GM13976 (cell line): ENCODE results near the gene CDKL5.
A peak's percentile ranks its signal among the peaks of the same experiment; 100 is the strongest.

Experiments
- DNase-seq: peaks from one replicate; pipeline ENCODE4 v3.0.0; 2012; ENCODE audit warnings: low spot score
- in situ Hi-C: fragments of 300-500 bp; cut with MboI; formaldehyde crosslinking; loops from one replicate; pipeline ENCODE4 v1.12.0; 2022; ENCODE audit warnings: low sequenced_read_pairs, mixed read lengths, inconsistent platforms; ENCODE audit not compliant: unreplicated experiment
- TF ChIP-seq, protein P1 (sequence below): IDR thresholded peaks from 2 replicates; pipeline ENCODE4 v1.5.1; 2012; ENCODE audit warnings: borderline replicate concordance, mild to moderate bottlenecking; ENCODE audit not compliant: insufficient read depth; ENCODE audit errors: extremely low read depth, missing control alignments, control extremely low read depth

Gene CDKL5

DNA sequence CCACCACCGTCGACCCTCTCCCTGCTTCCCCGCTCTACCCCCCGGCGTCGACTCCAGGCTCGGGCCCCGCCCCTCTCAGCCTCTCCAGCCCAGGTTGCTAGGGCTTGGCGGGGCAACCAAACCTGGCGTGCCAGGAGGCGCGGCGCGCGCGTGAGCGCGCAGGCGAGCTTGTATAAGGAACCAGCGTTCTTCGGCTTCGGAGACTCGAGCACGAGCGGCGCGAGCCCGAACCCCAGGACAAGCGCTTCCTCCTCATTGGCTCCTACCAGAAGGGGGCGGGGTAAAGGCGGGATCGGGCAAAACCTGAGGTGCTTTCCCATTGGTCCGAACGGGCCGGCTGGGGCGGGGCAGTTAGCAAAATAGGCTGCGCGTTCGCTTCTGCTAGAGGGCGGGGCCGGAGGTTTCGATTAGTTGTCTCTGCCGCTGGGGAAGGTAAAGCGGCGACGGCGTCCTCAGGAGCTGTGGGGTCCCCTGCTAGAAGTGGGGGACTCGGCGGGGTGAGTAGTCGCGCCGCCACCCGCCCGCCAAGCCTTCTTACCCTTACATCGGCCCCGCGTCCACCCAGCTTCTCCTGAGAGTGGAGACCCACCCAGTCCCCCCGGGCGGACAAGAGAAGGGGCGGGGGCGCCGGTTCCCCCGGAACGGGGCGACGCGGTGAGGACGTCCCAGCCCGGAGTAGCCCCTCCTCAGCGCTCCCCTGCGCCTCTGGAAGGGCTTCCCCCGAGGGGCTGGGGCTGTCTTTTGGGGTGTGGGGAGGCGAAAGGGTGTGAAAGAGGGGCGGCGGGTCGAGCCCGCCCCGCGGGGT lies at the start of gene CDKL5:
Gene CDKL5 (plus strand): TSS at position 410 of the 805 bp plus-strand sequence. CDS start 81,489 bp downstream, outside the sequence.
- in situ Hi-C loops = loop anchor here (10.0 kb wide), 1 partner anchor 469 kb away; no protein-coding TSS in a partner anchor
- DNase-seq = peak; percentile 90
- TF ChIP-seq, protein P1, sequence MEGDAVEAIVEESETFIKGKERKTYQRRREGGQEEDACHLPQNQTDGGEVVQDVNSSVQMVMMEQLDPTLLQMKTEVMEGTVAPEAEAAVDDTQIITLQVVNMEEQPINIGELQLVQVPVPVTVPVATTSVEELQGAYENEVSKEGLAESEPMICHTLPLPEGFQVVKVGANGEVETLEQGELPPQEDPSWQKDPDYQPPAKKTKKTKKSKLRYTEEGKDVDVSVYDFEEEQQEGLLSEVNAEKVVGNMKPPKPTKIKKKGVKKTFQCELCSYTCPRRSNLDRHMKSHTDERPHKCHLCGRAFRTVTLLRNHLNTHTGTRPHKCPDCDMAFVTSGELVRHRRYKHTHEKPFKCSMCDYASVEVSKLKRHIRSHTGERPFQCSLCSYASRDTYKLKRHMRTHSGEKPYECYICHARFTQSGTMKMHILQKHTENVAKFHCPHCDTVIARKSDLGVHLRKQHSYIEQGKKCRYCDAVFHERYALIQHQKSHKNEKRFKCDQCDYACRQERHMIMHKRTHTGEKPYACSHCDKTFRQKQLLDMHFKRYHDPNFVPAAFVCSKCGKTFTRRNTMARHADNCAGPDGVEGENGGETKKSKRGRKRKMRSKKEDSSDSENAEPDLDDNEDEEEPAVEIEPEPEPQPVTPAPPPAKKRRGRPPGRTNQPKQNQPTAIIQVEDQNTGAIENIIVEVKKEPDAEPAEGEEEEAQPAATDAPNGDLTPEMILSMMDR = no peak

DNA sequence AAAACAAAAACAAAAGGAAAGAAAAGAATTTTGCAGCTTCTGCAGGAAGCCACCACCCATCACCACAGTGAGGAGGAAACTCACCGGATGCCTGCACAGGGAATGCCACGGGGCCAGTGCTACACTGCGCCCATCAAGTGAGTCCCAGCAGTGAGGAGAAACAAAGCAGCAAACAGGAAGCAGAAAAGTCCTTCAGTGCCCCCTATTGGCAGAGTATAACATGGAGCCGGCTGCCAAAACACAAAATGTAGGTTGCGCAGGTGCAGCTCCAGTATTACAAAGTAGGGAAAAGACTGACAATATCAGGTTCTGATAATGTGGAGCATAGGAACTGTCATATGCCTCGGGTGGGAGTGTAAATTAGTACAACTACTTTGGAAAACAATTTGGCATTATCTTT lies 47.6 kb upstream of the CDKL5 start:
- TF ChIP-seq, protein P1 = peak; percentile 45
- in situ Hi-C loops = loop anchor here (25.0 kb wide), 1 partner anchor 635 kb away; no protein-coding TSS in a partner anchor
- DNase-seq = peak; percentile 36

DNA sequence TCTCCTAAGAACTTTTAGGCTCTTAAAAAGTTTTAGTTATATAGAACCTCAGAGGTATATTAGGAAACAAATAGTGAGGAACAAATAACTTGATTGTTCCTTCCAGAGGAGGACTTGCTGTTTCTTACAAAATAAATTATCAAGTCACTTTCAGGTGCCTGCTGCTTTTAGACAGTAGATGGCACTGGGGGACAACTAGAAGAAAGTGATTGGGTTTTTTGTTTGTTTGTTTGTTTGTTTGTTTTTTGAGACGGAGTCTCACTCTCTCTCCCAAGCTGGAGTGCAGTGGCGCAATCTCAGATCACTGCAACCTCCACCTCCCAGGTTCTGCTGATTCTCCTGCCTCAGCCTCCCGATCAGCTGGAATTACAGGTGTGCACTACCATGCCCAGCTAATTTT lies 35.4 kb upstream of the CDKL5 start:
- in situ Hi-C loops = loop anchor here (5.0 to 25.0 kb wide), 2 partner anchors 622 to 942 kb away; no protein-coding TSS in a partner anchor
- TF ChIP-seq, protein P1 = no peak
- no peak for DNase-seq

DNA sequence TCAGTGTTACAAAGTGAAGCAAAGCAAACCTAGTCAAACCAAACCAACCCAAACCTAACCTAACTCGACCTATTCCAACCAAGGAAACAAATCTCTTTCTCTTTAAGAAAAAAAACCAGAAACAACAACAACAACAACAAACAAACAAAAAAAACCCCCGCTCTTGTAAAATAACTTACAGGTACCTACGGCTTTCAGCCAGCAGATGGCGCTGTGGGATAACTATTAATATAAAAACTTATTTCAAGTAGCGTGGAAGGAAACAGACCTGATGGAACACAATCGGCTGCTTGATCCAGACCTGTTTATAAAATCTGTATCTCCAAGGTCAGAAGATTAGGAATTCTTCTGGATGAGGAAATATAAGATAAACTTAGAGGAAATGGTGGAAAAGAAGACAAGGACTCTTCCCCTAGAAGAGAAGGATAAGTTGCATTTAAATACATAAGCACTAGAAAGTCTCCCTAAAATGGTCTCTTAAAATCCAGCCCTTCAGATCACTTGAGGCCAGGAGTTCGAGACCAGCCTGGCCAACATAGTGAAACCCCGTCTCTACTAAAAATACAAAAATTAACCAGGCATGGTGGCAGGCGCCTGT lies 34.4 kb upstream of the CDKL5 start:
- peak; percentile 56 for DNase-seq
- TF ChIP-seq, protein P1 = peak; percentile 70
- in situ Hi-C loops = loop anchor here (5.0 to 25.0 kb wide), 2 partner anchors 621 to 941 kb away; no protein-coding TSS in a partner anchor

DNA sequence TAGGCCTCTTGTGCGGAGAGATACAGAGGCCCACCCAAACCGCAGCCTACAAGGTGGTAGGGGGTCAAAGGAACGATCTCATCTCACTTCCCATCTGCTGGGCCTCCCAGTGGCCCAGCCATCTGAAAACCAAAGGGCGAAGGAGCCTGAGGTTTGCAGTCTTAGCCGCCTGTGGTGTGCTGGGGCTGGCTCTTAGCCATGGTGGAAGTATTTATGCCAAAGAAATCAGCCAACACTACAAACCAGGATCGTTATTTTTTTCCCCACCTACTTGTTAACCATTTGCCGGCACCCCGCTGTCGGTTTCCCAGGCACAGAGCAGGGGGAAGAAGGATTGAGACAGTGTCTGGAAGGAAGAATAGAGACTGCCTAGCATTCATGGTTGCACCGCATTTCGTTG lies 30.9 kb upstream of the CDKL5 start:
- TF ChIP-seq, protein P1 = no peak
- in situ Hi-C loops = loop anchor here (5.0 to 25.0 kb wide), 2 partner anchors 618 to 938 kb away; no protein-coding TSS in a partner anchor
- DNase-seq = no peak

DNA sequence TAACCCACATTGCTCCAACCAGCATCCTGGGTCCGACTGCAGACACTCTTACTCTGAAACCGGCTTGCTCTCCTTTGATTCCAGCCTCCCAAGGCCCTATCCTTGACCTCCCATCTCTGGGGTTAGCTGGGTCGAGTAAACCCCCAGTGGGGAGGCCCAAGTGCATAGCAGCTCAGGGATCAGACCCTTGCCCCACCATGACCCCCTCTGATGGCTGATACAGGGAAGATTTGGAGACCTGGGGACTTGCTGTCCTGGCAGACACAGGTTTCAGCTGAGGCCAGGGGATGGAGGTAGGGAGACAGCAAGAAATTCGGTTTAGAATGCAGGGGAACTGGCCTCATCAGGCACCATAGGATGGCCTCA lies 23.6 kb upstream of the CDKL5 start:
- no peak for DNase-seq
- TF ChIP-seq, protein P1 = no peak
- in situ Hi-C loops = no loop called here
